Measurements from ENCODE around the gene SOX10. TPM values are rescaled to one million over a fixed set of nuclear protein-coding genes. Genes with fewer than 3 reads are reported as not detected.

The SOX10 gene
- total RNA-seq, 4 donors from 2014 or later, result 15.2 to 30.8 (median 20.5) TPM

- Histone ChIP-seq H3K9me3 (no peaks in the 10 kb centered on the region), H3K27ac (peak overlapping the region; percentile 1), H3K36me3 (no peaks in the 10 kb centered on the region), H3K4me3 (no peak overlapping the region), H3K27me3 (no peaks in the 10 kb centered on the region), H3K4me1 (no peaks in the 10 kb centered on the region)
- 76% methylated on average over 15 of the region's 22 CpGs for WGBS
- DNase-seq (ENCODE audit: low spot score in 2 of 2), result no peak
- TF ChIP-seq EP300 (IDR thresholded peaks at IDR 0.05) (no peak), POLR2AphosphoS5 (IDR thresholded peaks at IDR 0.05) (no peak), POLR2A (IDR thresholded peaks at IDR 0.05) (no peak)
- TF ChIP-seq, protein P1, sequence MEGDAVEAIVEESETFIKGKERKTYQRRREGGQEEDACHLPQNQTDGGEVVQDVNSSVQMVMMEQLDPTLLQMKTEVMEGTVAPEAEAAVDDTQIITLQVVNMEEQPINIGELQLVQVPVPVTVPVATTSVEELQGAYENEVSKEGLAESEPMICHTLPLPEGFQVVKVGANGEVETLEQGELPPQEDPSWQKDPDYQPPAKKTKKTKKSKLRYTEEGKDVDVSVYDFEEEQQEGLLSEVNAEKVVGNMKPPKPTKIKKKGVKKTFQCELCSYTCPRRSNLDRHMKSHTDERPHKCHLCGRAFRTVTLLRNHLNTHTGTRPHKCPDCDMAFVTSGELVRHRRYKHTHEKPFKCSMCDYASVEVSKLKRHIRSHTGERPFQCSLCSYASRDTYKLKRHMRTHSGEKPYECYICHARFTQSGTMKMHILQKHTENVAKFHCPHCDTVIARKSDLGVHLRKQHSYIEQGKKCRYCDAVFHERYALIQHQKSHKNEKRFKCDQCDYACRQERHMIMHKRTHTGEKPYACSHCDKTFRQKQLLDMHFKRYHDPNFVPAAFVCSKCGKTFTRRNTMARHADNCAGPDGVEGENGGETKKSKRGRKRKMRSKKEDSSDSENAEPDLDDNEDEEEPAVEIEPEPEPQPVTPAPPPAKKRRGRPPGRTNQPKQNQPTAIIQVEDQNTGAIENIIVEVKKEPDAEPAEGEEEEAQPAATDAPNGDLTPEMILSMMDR (IDR thresholded peaks at IDR 0.05), result no peak
These were observed 42.1 kb upstream of the SOX10 start for GRCh38 chr22:38026130-38027111.

DNA sequence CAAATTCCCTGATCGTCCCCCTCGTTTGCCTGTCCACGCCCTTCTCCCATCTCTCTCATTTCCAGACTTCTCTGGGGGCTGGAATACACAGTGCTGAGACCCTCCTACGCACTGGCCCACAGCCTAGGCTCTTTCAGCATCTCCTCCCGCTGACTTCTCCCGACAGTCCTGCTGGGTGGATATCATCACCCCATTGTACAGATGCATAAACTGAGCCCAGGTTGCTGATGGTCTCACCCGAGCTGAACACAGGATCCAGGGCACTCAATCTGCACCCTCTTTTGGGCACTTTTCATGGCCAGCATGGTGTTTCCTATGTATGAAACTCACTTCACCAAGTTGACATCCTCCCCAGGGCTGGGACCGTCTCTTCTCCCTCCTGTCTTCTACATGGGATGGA, 41.2 kb upstream of the SOX10 start:
- WGBS, result 88% methylated on average over 8 of the region's 8 CpGs
- Histone ChIP-seq H3K27me3 (no peaks in the 10 kb centered on the region), H3K9me3 (no peaks in the 10 kb centered on the region), H3K4me3 (no peak overlapping the region), H3K27ac (peak overlapping the region; percentile 1), H3K4me1 (no peaks in the 10 kb centered on the region), H3K36me3 (no peaks in the 10 kb centered on the region)
- TF ChIP-seq POLR2AphosphoS5 (IDR thresholded peaks at IDR 0.05) (no peak), POLR2A (IDR thresholded peaks at IDR 0.05) (no peak), EP300 (IDR thresholded peaks at IDR 0.05) (no peak)
- TF ChIP-seq, protein P1 (IDR thresholded peaks at IDR 0.05), result no peak
- no peak for DNase-seq (ENCODE audit: low spot score in 2 of 2)

GRCh38 chr22:38023045-38023444, 38.7 kb upstream of the SOX10 start:
- Histone ChIP-seq H3K9me3 (no peaks in the 10 kb centered on the region), H3K4me1 (peaks cover 6% of the 10 kb centered on the region), H3K27ac (no peak overlapping the region), H3K36me3 (no peaks in the 10 kb centered on the region), H3K4me3 (no peak overlapping the region), H3K27me3 (no peaks in the 10 kb centered on the region)
- no peak for DNase-seq (ENCODE audit: low spot score in 2 of 2)
- TF ChIP-seq POLR2AphosphoS5 (IDR thresholded peaks at IDR 0.05), result no peak
- WGBS, result 90% methylated on average over 6 of the region's 6 CpGs

GRCh38 chr22:38021206-38021605, 36.9 kb upstream of the SOX10 start:
- Histone ChIP-seq H3K4me1 (peaks cover 25% of the 10 kb centered on the region), H3K4me3 (no peak overlapping the region), H3K36me3 (no peaks in the 10 kb centered on the region), H3K27me3 (no peaks in the 10 kb centered on the region), H3K27ac (no peak overlapping the region), H3K9me3 (no peaks in the 10 kb centered on the region)
- WGBS, result 90% methylated on average over 6 of the region's 6 CpGs
- TF ChIP-seq, protein P1 (IDR thresholded peaks at IDR 0.05), result no peak
- TF ChIP-seq POLR2AphosphoS5 (IDR thresholded peaks at IDR 0.05), result no peak
- TF ChIP-seq POLR2A (IDR thresholded peaks at IDR 0.05), result no peak
- no peak for TF ChIP-seq EP300 (IDR thresholded peaks at IDR 0.05)
- DNase-seq (ENCODE audit: low spot score in 2 of 2), result no peak

- Histone ChIP-seq H3K27ac (peak overlapping the region; percentile 21), H3K4me1 (peaks cover 36% of the 10 kb centered on the region), H3K9me3 (no peaks in the 10 kb centered on the region), H3K27me3 (no peaks in the 10 kb centered on the region), H3K4me3 (no peak overlapping the region), H3K36me3 (no peaks in the 10 kb centered on the region)
- no peak for DNase-seq (ENCODE audit: low spot score in 2 of 2)
- TF ChIP-seq EP300 (IDR thresholded peaks at IDR 0.05), result no peak
- TF ChIP-seq POLR2AphosphoS5 (IDR thresholded peaks at IDR 0.05), result no peak
- no peak for TF ChIP-seq POLR2A (IDR thresholded peaks at IDR 0.05)
- TF ChIP-seq, protein P1 (IDR thresholded peaks at IDR 0.05), result no peak
- WGBS, result 82% methylated on average over 16 of the region's 19 CpGs
These were observed 34.8 kb upstream of the SOX10 start for GRCh38 chr22:38018938-38019827.
